GM23338 (cell line): Measurements from ENCODE around the gene AGPAT3. TPM values are rescaled to one million over a fixed set of nuclear protein-coding genes. Genes with fewer than 3 reads are reported as not detected.

Experiments
- ATAC-seq: fragments of 200-7000 bp; cut with Tn5 transposase; 3 replicates; pipeline ENCODE4 v1.9.1; 2020
- DNase-seq: peaks from one replicate; pipeline ENCODE4 v3.0.0-alpha.2; 2015; ENCODE audit warnings: low spot score
- H2AFZ ChIP-seq: fragments of 200-600 bp; sonication (generic); 2 replicates; pipeline ENCODE4 v1.8.0; 2016; ENCODE audit warnings: antibody characterized with exemption, mild to moderate bottlenecking, moderate library complexity
- H3F3A ChIP-seq: fragments of 200-600 bp; sonication (generic); replicated peaks from 2 replicates; pipeline ENCODE4 v1.8.0; 2017; ENCODE audit warnings: antibody characterized with exemption, mixed run types, low read depth
- H3K27ac ChIP-seq: fragments of 200-600 bp; sonication (generic); 2 replicates; pipeline ENCODE4 v1.6.1; 2016; ENCODE audit warnings: low read depth
- H3K27me3 ChIP-seq: fragments of 200-600 bp; sonication (generic); 2 replicates; pipeline ENCODE4 v1.8.0; 2016; ENCODE audit warnings: mild to moderate bottlenecking, mixed run types, moderate library complexity; ENCODE audit not compliant: insufficient read depth
- H3K36me3 ChIP-seq: fragments of 200-600 bp; sonication (generic); 2 replicates; pipeline ENCODE4 v1.8.0; 2016; ENCODE audit warnings: mild to moderate bottlenecking; ENCODE audit not compliant: insufficient read depth
- H3K4me1 ChIP-seq: fragments of 200-600 bp; sonication (generic); 2 replicates; pipeline ENCODE4 v1.8.0; 2016; ENCODE audit warnings: mild to moderate bottlenecking, moderate library complexity; ENCODE audit not compliant: insufficient read depth
- H3K4me2 ChIP-seq: fragments of 200-600 bp; sonication (generic); 2 replicates; pipeline ENCODE4 v1.7.1; 2017; ENCODE audit warnings: mixed run types
- H3K4me3 ChIP-seq: fragments of 200-600 bp; sonication (generic); 2 replicates; pipeline ENCODE4 v1.6.1; 2016; ENCODE audit warnings: mixed run types
- H3K79me2 ChIP-seq: fragments of 200-600 bp; sonication (generic); replicated peaks from 2 replicates; pipeline ENCODE4 v1.8.0; 2017; ENCODE audit warnings: mild to moderate bottlenecking; ENCODE audit not compliant: insufficient read depth
- H3K9me2 ChIP-seq: fragments of 200-600 bp; sonication (generic); 2 replicates; pipeline ENCODE4 v1.8.0; 2017; ENCODE audit not compliant: insufficient read depth
- H4K20me1 ChIP-seq: fragments of 200-600 bp; sonication (generic); replicated peaks from 2 replicates; pipeline ENCODE4 v1.8.0; 2017; ENCODE audit warnings: mild to moderate bottlenecking; ENCODE audit not compliant: insufficient read depth
- H3K27ac Mint-ChIP-seq: 2 replicates; pipeline ENCODE4 v1.8.0; 2020; ENCODE audit warnings: inconsistent platforms, mild to moderate bottlenecking, moderate library complexity, mixed read lengths
- H3K27me3 Mint-ChIP-seq: 3 replicates; pipeline ENCODE4 v1.8.0; 2022; ENCODE audit warnings: low read depth, mild to moderate bottlenecking, moderate library complexity, mixed read lengths, inconsistent platforms; ENCODE audit not compliant: insufficient read depth, poor library complexity
- H3K36me3 Mint-ChIP-seq: 3 replicates; pipeline ENCODE4 v1.8.0; 2021; ENCODE audit warnings: low read depth, mild to moderate bottlenecking, inconsistent platforms, moderate library complexity, mixed read lengths
- H3K4me1 Mint-ChIP-seq: 3 replicates; pipeline ENCODE4 v1.8.0; 2020; ENCODE audit warnings: mild to moderate bottlenecking, inconsistent platforms, mixed read lengths
- H3K4me3 Mint-ChIP-seq: 3 replicates; pipeline ENCODE4 v1.8.0; 2021; ENCODE audit warnings: moderate library complexity, mild to moderate bottlenecking, inconsistent platforms, mixed read lengths
- H3K9me3 Mint-ChIP-seq: 3 replicates; pipeline ENCODE4 v1.8.0; 2020; ENCODE audit warnings: moderate library complexity, mild to moderate bottlenecking, inconsistent platforms, mixed read lengths
- ETS1 ChIP-seq: IDR thresholded peaks from 2 replicates; pipeline ENCODE4 v1.6.1; 2016; ENCODE audit warnings: antibody characterized with exemption
- EZH2 ChIP-seq: fragments of 200-600 bp; sonication (generic); IDR thresholded peaks from one replicate; pipeline ENCODE4 v1.8.0; 2017; ENCODE audit warnings: antibody characterized with exemption, mild to moderate bottlenecking, low read depth; ENCODE audit not compliant: unreplicated experiment
- EZH2phosphoT487 ChIP-seq: fragments of 200-600 bp; sonication (generic); IDR thresholded peaks from one replicate; pipeline ENCODE4 v1.8.1; 2018; ENCODE audit warnings: antibody characterized with exemption; ENCODE audit not compliant: unreplicated experiment
- JUNB ChIP-seq: IDR thresholded peaks from one replicate; pipeline ENCODE4 v1.6.1; 2016; ENCODE audit warnings: antibody characterized with exemption; ENCODE audit not compliant: unreplicated experiment
- NANOG ChIP-seq: IDR thresholded peaks from 2 replicates; pipeline ENCODE4 v1.6.1; 2016; ENCODE audit warnings: antibody characterized with exemption, borderline replicate concordance
- POLR2AphosphoS5 ChIP-seq: IDR thresholded peaks from 2 replicates; pipeline ENCODE4 v1.6.1; 2016; ENCODE audit warnings: antibody characterized with exemption, low read depth
- REST ChIP-seq: IDR thresholded peaks from one replicate; pipeline ENCODE4 v1.6.1; 2018; ENCODE audit warnings: antibody characterized with exemption; ENCODE audit not compliant: unreplicated experiment
- STAT1 ChIP-seq: IDR thresholded peaks from one replicate; pipeline ENCODE4 v1.6.1; 2016; ENCODE audit warnings: antibody characterized with exemption; ENCODE audit not compliant: unreplicated experiment
- ZNF331 ChIP-seq: fragments of 250-450 bp; sonication (Bioruptor Pico); IDR thresholded peaks from 2 replicates; pipeline ENCODE4 v1.5.0; 2020; ENCODE audit warnings: low read depth, mild to moderate bottlenecking, moderate library complexity
- ZNF462 ChIP-seq: fragments of 250-450 bp; sonication (Bioruptor Pico); IDR thresholded peaks from 2 replicates; pipeline ENCODE4 v1.5.0; 2020; ENCODE audit warnings: mild to moderate bottlenecking, moderate library complexity
- polyA plus RNA-seq: library from polyadenylated mRNA; unstranded; fragments of >200 nt; fragmentation: Nextera tagmentation; extraction: Ambion mirVana; gene quantifications from 2 replicates; pipeline ENCODE4 v1.2.1, GENCODE V29; 2016
- total RNA-seq: library from RNA; depleted of rRNA; stranded (reverse); fragments of >200 nt; shearing (Covaris generic); gene quantifications from 2 replicates; pipeline ENCODE4 v1.2.3, GENCODE V29; 2014

Gene AGPAT3
- total and polyA plus RNA-seq, 2 experiments from 2014 or later = 2.1 to 6.1 TPM

- peak overlapping the region; percentile 36 for H3K27ac Mint-ChIP-seq
- Histone ChIP-seq H3K27me3 (no peaks in the 10 kb centered on the region), H3K4me3 (no peak overlapping the region), H3K4me2 (0 out of 2 replicates have a peak overlapping the region, but pooled peaks have one; percentile 14), H3K79me2 (no peaks in the 10 kb centered on the region), H3K36me3 (no peaks in the 10 kb centered on the region), H3K9me2 (no peaks in the 10 kb centered on the region), H2AFZ (no peak overlapping the region), H3K4me1 (peaks cover 10% of the 10 kb centered on the region), H3K27ac (no peak overlapping the region), H3F3A (0 out of 2 replicates have a peak, but pooled peaks cover 4% of the 10 kb centered on the region), H4K20me1 (no peaks in the 10 kb centered on the region)
- H3K36me3 Mint-ChIP-seq = no peaks in the 10 kb centered on the region
- no peak for DNase-seq
- ATAC-seq = peak; percentile 36
- TF ChIP-seq POLR2AphosphoS5 = no peak
- no peak for TF ChIP-seq ZNF331 (CRISPR knock-in tag)
- TF ChIP-seq EZH2 = no peak
- TF ChIP-seq JUNB = no peak
- TF ChIP-seq NANOG = no peak
- TF ChIP-seq STAT1 = no peak
- no peak for TF ChIP-seq ZNF462 (CRISPR knock-in tag)
- TF ChIP-seq ETS1 = no peak
- TF ChIP-seq REST = no peak
- TF ChIP-seq EZH2phosphoT487 = no peak
- H3K4me1 Mint-ChIP-seq = peaks cover 39% of the 10 kb centered on the region
- H3K4me3 Mint-ChIP-seq = no peak overlapping the region; the same call in 1 of the 3 replicates
- peaks cover 23% of the 10 kb centered on the region for H3K27me3 Mint-ChIP-seq
- no peaks in the 10 kb centered on the region for H3K9me3 Mint-ChIP-seq
Observed at GRCh38 chr21:43919871-43920801, 55.1 kb downstream of the AGPAT3 start.
